ENCODE measurements around the gene ECT2L.

Gene ECT2L

DNA sequence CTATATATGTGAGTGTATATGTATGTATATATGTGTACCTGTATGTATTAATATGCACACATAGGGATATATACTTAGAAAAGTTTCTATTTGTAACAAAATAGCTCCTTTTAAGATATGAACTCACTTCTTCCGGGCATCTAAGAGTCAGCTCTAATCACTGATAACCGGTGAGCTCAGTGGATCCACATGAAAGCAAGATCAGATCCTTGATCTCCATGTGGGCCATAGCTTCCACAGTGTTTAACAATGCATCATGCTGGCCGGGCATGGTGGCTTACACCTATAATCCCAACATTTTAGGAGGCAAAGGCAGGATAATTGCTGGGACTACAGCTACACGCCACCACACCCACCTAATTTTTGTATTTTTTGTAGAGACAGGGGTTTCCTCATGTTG, 52.6 kb downstream of the ECT2L start:
- Mint-ChIP-seq H3K27me3 (ENCODE audit: low read depth) (peaks cover 4% of the 10 kb centered on the region), H3K4me3 (no peak overlapping the region), H3K4me1 (peaks cover 6% of the 10 kb centered on the region), H3K27ac (no peak overlapping the region), H3K9me3 (no peaks in the 10 kb centered on the region), H3K36me3 (ENCODE audit: low read depth) (no peaks in the 10 kb centered on the region)
- TF ChIP-seq, protein P1, sequence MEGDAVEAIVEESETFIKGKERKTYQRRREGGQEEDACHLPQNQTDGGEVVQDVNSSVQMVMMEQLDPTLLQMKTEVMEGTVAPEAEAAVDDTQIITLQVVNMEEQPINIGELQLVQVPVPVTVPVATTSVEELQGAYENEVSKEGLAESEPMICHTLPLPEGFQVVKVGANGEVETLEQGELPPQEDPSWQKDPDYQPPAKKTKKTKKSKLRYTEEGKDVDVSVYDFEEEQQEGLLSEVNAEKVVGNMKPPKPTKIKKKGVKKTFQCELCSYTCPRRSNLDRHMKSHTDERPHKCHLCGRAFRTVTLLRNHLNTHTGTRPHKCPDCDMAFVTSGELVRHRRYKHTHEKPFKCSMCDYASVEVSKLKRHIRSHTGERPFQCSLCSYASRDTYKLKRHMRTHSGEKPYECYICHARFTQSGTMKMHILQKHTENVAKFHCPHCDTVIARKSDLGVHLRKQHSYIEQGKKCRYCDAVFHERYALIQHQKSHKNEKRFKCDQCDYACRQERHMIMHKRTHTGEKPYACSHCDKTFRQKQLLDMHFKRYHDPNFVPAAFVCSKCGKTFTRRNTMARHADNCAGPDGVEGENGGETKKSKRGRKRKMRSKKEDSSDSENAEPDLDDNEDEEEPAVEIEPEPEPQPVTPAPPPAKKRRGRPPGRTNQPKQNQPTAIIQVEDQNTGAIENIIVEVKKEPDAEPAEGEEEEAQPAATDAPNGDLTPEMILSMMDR (IDR thresholded peaks at IDR 0.05; ENCODE audit: unreplicated experiment in 3 of 3) = no peak

DNA sequence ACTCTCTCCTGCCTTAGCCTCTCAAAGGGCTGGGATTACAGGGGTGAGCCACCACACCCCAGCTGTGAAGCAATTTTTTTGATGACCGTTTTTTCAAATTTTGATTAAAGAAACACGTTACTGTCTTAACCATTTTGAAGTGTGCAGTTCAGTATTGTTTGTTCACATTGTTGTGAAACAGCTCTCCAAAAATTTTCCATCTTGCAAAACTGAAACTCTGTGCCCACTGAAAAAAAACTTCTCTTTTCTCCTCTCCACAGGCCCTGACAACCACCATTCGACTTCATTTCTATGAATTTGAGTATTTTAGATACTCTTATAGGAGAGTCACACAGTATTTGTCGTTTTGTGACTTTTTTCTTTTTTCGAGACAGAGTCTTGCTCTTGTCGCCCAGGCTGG, 53.9 kb downstream of the ECT2L start:
- TF ChIP-seq, protein P1 (IDR thresholded peaks at IDR 0.05; ENCODE audit: unreplicated experiment in 3 of 3) = no peak
- no peaks in the 10 kb centered on the region for H3K4me1 Mint-ChIP-seq
- H3K27me3 Mint-ChIP-seq (ENCODE audit: low read depth) = no peaks in the 10 kb centered on the region
- no peak overlapping the region for H3K27ac Mint-ChIP-seq
- no peak overlapping the region for H3K4me3 Mint-ChIP-seq
- no peaks in the 10 kb centered on the region for H3K36me3 Mint-ChIP-seq (ENCODE audit: low read depth)
- no peaks in the 10 kb centered on the region for H3K9me3 Mint-ChIP-seq

DNA sequence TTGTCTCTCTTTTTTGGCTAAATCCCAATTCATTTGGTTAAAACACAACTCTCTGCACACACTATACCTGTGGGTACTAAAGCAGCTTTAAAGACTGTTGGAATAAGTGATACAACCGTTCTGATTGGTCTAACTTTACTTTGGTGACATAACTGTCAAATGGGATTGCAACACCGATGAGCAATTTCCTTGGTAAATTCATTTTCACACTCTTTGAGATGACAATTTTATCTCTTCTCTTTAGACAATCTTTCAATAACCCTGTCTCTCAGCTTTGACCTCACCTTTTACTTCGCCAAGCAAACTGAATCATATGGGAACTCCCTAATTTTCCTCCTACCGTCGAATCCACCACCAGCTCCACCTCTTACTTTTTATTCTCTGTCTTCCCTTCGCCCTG, 60.8 kb downstream of the ECT2L start:
- H3K4me3 Mint-ChIP-seq = no peak overlapping the region
- H3K27me3 Mint-ChIP-seq (ENCODE audit: low read depth) = peaks cover 4% of the 10 kb centered on the region
- TF ChIP-seq, protein P1 (IDR thresholded peaks at IDR 0.05; ENCODE audit: unreplicated experiment in 3 of 3) = no peak
- no peaks in the 10 kb centered on the region for H3K36me3 Mint-ChIP-seq (ENCODE audit: low read depth)
- no peaks in the 10 kb centered on the region for H3K4me1 Mint-ChIP-seq
- H3K9me3 Mint-ChIP-seq = no peaks in the 10 kb centered on the region
- no peak overlapping the region for H3K27ac Mint-ChIP-seq

DNA sequence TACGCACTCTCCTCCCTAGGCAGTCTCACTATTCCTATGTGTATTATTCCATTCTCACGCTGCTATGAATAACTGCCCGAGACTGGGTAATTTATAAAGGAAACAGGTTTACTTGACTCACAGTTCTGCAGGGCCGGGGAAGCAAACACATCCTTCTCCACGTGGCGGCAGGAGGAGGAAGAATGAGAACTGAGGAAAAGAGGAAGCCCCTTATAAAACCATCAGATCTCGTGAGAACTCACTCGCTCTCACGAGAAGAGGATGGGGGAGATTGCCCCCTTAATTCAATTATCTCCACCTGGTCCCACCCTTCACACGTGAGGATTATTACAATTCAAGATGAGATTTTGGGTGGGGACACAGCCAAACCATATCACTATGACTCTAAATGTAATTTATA, 61.9 kb downstream of the ECT2L start:
- Mint-ChIP-seq H3K36me3 (ENCODE audit: low read depth) (no peaks in the 10 kb centered on the region), H3K27ac (no peak overlapping the region), H3K4me3 (no peak overlapping the region), H3K4me1 (peaks cover 9% of the 10 kb centered on the region), H3K9me3 (no peaks in the 10 kb centered on the region), H3K27me3 (ENCODE audit: low read depth) (peaks cover 4% of the 10 kb centered on the region)
- TF ChIP-seq, protein P1 (IDR thresholded peaks at IDR 0.05; ENCODE audit: unreplicated experiment in 3 of 3) = no peak

DNA sequence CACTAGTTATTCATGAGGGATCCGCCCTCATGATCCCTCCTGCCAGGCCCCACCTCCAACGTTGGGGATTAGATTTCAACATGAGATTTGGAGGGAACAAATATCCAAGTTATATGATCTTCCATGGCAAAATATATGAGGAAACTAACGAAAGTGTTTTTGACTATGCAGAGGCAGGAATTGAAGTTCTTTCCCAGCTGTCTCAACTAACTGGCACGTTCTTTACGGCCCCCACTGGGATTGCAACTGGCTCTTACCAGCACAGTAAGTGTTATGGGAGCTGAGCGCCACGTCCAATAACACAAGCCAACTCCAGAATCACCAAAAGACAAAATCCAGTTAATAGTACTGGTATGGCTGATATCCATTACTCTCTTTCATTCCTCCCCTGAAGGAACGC, 66.6 kb downstream of the ECT2L start:
- TF ChIP-seq, protein P1 (IDR thresholded peaks at IDR 0.05; ENCODE audit: unreplicated experiment in 3 of 3) = no peak
- H3K27me3 Mint-ChIP-seq (ENCODE audit: low read depth) = no peaks in the 10 kb centered on the region
- H3K4me3 Mint-ChIP-seq = no peak overlapping the region
- no peaks in the 10 kb centered on the region for H3K9me3 Mint-ChIP-seq
- H3K36me3 Mint-ChIP-seq (ENCODE audit: low read depth) = no peaks in the 10 kb centered on the region
- H3K27ac Mint-ChIP-seq = no peak overlapping the region
- H3K4me1 Mint-ChIP-seq = peaks cover 20% of the 10 kb centered on the region

GRCh38 chr6:138863321-138863720, 67.4 kb downstream of the ECT2L start:
- Mint-ChIP-seq H3K4me3 (no peak overlapping the region), H3K27me3 (ENCODE audit: low read depth) (no peaks in the 10 kb centered on the region), H3K9me3 (no peaks in the 10 kb centered on the region), H3K36me3 (ENCODE audit: low read depth) (no peaks in the 10 kb centered on the region), H3K4me1 (peaks cover 20% of the 10 kb centered on the region), H3K27ac (no peak overlapping the region)
- TF ChIP-seq, protein P1 (IDR thresholded peaks at IDR 0.05; ENCODE audit: unreplicated experiment in 3 of 3) = no peak

Data from nephron (organoid).